Activated CD4-positive, alpha-beta T cell treated with anti-CD3 and anti-CD28 coated beads for 36 hours (primary cell): ENCODE results near the gene C6orf89. TPM values are rescaled to one million over a fixed set of nuclear protein-coding genes. Genes with fewer than 3 reads are reported as not detected.
"Not testable (repeated sequence)": the region's sequence is repeated elsewhere in the genome, so short reads cannot be mapped to it uniquely, and the experiment has no call there.

Source experiments
- ATAC-seq: fragments of 200-7000 bp; cut with Tn5 transposase; one replicate; pipeline ENCODE4 v1.10.0; 2021; ENCODE audit warnings: mild to moderate bottlenecking, moderate library complexity
- CTCF ChIA-PET: fragments of 350-600 bp; sonication (Branson Sonifier 250); formaldehyde crosslinking; loops from one replicate; lab custom pipeline; 2021; ENCODE audit warnings: antibody characterized with exemption; lab: Charles Lee
- POLR2A ChIA-PET: fragments of 350-600 bp; sonication (Branson Sonifier 250); formaldehyde crosslinking; loops from one replicate; lab custom pipeline; 2021; ENCODE audit warnings: antibody characterized with exemption, inconsistent platforms; lab: Charles Lee
- DNase-seq: peaks from one replicate; pipeline ENCODE4 v3.0.0-alpha.2; 2020
- H3K27ac Mint-ChIP-seq: one replicate; pipeline ENCODE4 v1.8.0; 2021; ENCODE audit warnings: mixed read lengths
- H3K27me3 Mint-ChIP-seq: one replicate; pipeline ENCODE4 v1.8.0; 2021; ENCODE audit warnings: mixed read lengths
- H3K36me3 Mint-ChIP-seq: one replicate; pipeline ENCODE4 v1.8.0; 2021; ENCODE audit warnings: low read depth, mixed read lengths
- H3K4me1 Mint-ChIP-seq: one replicate; pipeline ENCODE4 v1.8.0; 2021; ENCODE audit warnings: mixed read lengths
- H3K4me3 Mint-ChIP-seq: one replicate; pipeline ENCODE4 v1.8.0; 2021; ENCODE audit warnings: mild to moderate bottlenecking, moderate library complexity, mixed read lengths
- H3K9me3 Mint-ChIP-seq: one replicate; pipeline ENCODE4 v1.8.0; 2021; ENCODE audit warnings: low read depth, mixed read lengths
- intact Hi-C, 2 experiments: fragments of 100-400 bp; cut with DNase I in 1 of 2; cut with micrococcal nuclease in 1 of 2; formaldehyde crosslinking; loops; one replicate each; pipeline versions ENCODE4 v1.14.2 to v1.15.1; 2022 to 2024; cut with DNase I, micrococcal nuclease
- total RNA-seq, 2 experiments: library from RNA; stranded (reverse); gene quantifications; one replicate each; pipeline ENCODE4 v1.2.3, GENCODE V29; 2021

Gene C6orf89
- total RNA-seq, 2 experiments from 2014 or later: 29.5 to 36.2 TPM

GRCh38 chr6:36888115-36888643 lies 2.4 kb downstream of the C6orf89 start:
- peaks cover 31% of the 10 kb centered on the region for H3K4me1 Mint-ChIP-seq
- no peak overlapping the region for H3K4me3 Mint-ChIP-seq
- CTCF ChIA-PET: interaction anchor here (0.5 to 2.4 kb wide), 3 partner anchors 14 to 623 kb away, joined by 3 to 16 read pairs (median 4); partner anchors contain the start of gene PPIL1
- no peaks in the 10 kb centered on the region for H3K9me3 Mint-ChIP-seq
- H3K27ac Mint-ChIP-seq: no peak overlapping the region
- POLR2A ChIA-PET: no interaction called here
- intact Hi-C loops: loop anchor here (5.0 kb wide), 4 partner anchors 74 to 966 kb away; partner anchors contain the start of genes CMTR1 (in 1 of the 2), PIM1 (in 1 of the 2) and SRPK1 (in 1 of the 2)
- no peak for DNase-seq
- ATAC-seq: no peak
- H3K27me3 Mint-ChIP-seq: no peaks in the 10 kb centered on the region
- H3K36me3 Mint-ChIP-seq: peaks cover 4% of the 10 kb centered on the region

GRCh38 chr6:36888654-36889481 lies 3.1 kb downstream of the C6orf89 start:
- H3K4me1 Mint-ChIP-seq: peaks cover 31% of the 10 kb centered on the region
- H3K36me3 Mint-ChIP-seq: peaks cover 4% of the 10 kb centered on the region
- ATAC-seq: no peak
- no peak for DNase-seq
- no peak overlapping the region for H3K4me3 Mint-ChIP-seq
- no peaks in the 10 kb centered on the region for H3K27me3 Mint-ChIP-seq
- H3K27ac Mint-ChIP-seq: peak overlapping the region; percentile 15
- ChIA-PET POLR2A (no interaction called here), CTCF (interaction anchor here (0.7 to 2.4 kb wide), 3 partner anchors 14 to 320 kb away, joined by 3 to 16 read pairs (median 4); partner anchors contain the start of gene PPIL1)
- no peaks in the 10 kb centered on the region for H3K9me3 Mint-ChIP-seq
- intact Hi-C loops: loop anchor here (5.0 kb wide), 4 partner anchors 73 to 967 kb away; partner anchors contain the start of genes CMTR1 (in 1 of the 2), PIM1 (in 1 of the 2) and SRPK1 (in 1 of the 2)

GRCh38 chr6:36890112-36890663 lies 4.4 kb downstream of the C6orf89 start:
- H3K27me3 Mint-ChIP-seq: no peaks in the 10 kb centered on the region
- H3K4me3 Mint-ChIP-seq: no peak overlapping the region
- intact Hi-C loops: no loop called here
- POLR2A ChIA-PET: interaction anchor here (0.6 kb wide), 1 partner anchor 295 kb away, joined by 3 read pairs; no protein-coding TSS in a partner anchor
- DNase-seq (no peak), ATAC-seq (no peak)
- H3K9me3 Mint-ChIP-seq: no peaks in the 10 kb centered on the region
- H3K4me1 Mint-ChIP-seq: peaks cover 39% of the 10 kb centered on the region
- CTCF ChIA-PET: interaction anchor here (0.6 to 2.4 kb wide), 4 partner anchors 13 to 79 kb away, joined by 3 to 16 read pairs (median 4); partner anchors contain the start of gene PPIL1
- H3K36me3 Mint-ChIP-seq: peaks cover 6% of the 10 kb centered on the region
- H3K27ac Mint-ChIP-seq: peak overlapping the region; percentile 37

GRCh38 chr6:36891153-36891552 lies 5.4 kb downstream of the C6orf89 start:
- H3K36me3 Mint-ChIP-seq, H3K27me3 Mint-ChIP-seq, ATAC-seq, CTCF ChIA-PET, POLR2A ChIA-PET, H3K9me3 Mint-ChIP-seq, DNase-seq, H3K4me3 Mint-ChIP-seq, intact Hi-C loops, H3K27ac Mint-ChIP-seq: not testable (repeated sequence)
- H3K4me1 Mint-ChIP-seq: peaks cover 36% of the 10 kb centered on the region

- H3K27me3 Mint-ChIP-seq: no peaks in the 10 kb centered on the region
- CTCF ChIA-PET: interaction anchor here (0.9 kb wide), 1 partner anchor 114 kb away, joined by 3 read pairs; no protein-coding TSS in a partner anchor
- H3K4me1 Mint-ChIP-seq: peaks cover 14% of the 10 kb centered on the region
- H3K36me3 Mint-ChIP-seq: peaks cover 11% of the 10 kb centered on the region
- peak overlapping the region; percentile 74 for H3K27ac Mint-ChIP-seq
- H3K9me3 Mint-ChIP-seq: no peaks in the 10 kb centered on the region
- POLR2A ChIA-PET: no interaction called here
- H3K4me3 Mint-ChIP-seq: no peak overlapping the region
- no peak for DNase-seq
- intact Hi-C loops: no loop called here
- no peak for ATAC-seq
Measured at GRCh38 chr6:36893976-36894932, 8.5 kb downstream of the C6orf89 start.

GRCh38 chr6:36897609-36898008 lies 11.9 kb downstream of the C6orf89 start:
- Mint-ChIP-seq H3K9me3 (no peaks in the 10 kb centered on the region), H3K4me1 (peaks cover 11% of the 10 kb centered on the region), H3K27me3 (no peaks in the 10 kb centered on the region), H3K27ac (no peak overlapping the region), H3K36me3 (peaks cover 12% of the 10 kb centered on the region), H3K4me3 (no peak overlapping the region)
- intact Hi-C loops: no loop called here
- ATAC-seq (peak; percentile 69), DNase-seq (peak; percentile 49)
- ChIA-PET POLR2A (no interaction called here), CTCF (interaction anchor here (2.9 kb wide), 1 partner anchor 121 kb away, joined by 15 read pairs; no protein-coding TSS in a partner anchor)

- CTCF ChIA-PET: interaction anchor here (0.8 to 1.6 kb wide), 5 partner anchors 10 to 72 kb away, joined by 3 to 6 read pairs (median 3); partner anchors contain the start of gene C6orf89
- H3K4me1 Mint-ChIP-seq: peaks cover 2% of the 10 kb centered on the region
- intact Hi-C loops: no loop called here
- no peaks in the 10 kb centered on the region for H3K9me3 Mint-ChIP-seq
- POLR2A ChIA-PET: no interaction called here
- no peak for ATAC-seq
- peaks cover 30% of the 10 kb centered on the region for H3K36me3 Mint-ChIP-seq
- no peaks in the 10 kb centered on the region for H3K27me3 Mint-ChIP-seq
- H3K4me3 Mint-ChIP-seq: no peak overlapping the region
- DNase-seq: no peak
- no peak overlapping the region for H3K27ac Mint-ChIP-seq
Measured at GRCh38 chr6:36904114-36904513, 18.4 kb downstream of the C6orf89 start.

- no peak overlapping the region for H3K4me3 Mint-ChIP-seq
- ATAC-seq (no peak), DNase-seq (no peak)
- intact Hi-C loops: no loop called here
- ChIA-PET CTCF (interaction anchor here (1.6 kb wide), 1 partner anchor 10 kb away, joined by 6 read pairs; no protein-coding TSS in a partner anchor), POLR2A (no interaction called here)
- peaks cover 2% of the 10 kb centered on the region for H3K4me1 Mint-ChIP-seq
- H3K27me3 Mint-ChIP-seq: no peaks in the 10 kb centered on the region
- no peak overlapping the region for H3K27ac Mint-ChIP-seq
- no peaks in the 10 kb centered on the region for H3K9me3 Mint-ChIP-seq
- H3K36me3 Mint-ChIP-seq: peaks cover 29% of the 10 kb centered on the region
Measured at GRCh38 chr6:36904851-36905393, 19.2 kb downstream of the C6orf89 start.

- Mint-ChIP-seq H3K36me3 (peaks cover 29% of the 10 kb centered on the region), H3K27me3 (no peaks in the 10 kb centered on the region), H3K4me1 (peaks cover 6% of the 10 kb centered on the region), H3K27ac (no peak overlapping the region), H3K9me3 (no peaks in the 10 kb centered on the region), H3K4me3 (no peak overlapping the region)
- ATAC-seq: no peak
- CTCF ChIA-PET: interaction anchor here (0.7 to 1.5 kb wide), 2 partner anchors 79 to 111 kb away, joined by 3 to 6 read pairs; partner anchors contain the start of gene MTCH1
- no peak for DNase-seq
- POLR2A ChIA-PET: no interaction called here
- intact Hi-C loops: no loop called here
Measured at GRCh38 chr6:36906539-36907325, 21.0 kb downstream of the C6orf89 start.
